HG02943 (cell line): ENCODE results near the gene SLC4A1AP.

Experiments used
- ATAC-seq: cut with Tn5 transposase; IDR thresholded peaks from one replicate; pipeline ENCODE4 v1.9.1; 2021; ENCODE audit warnings: mild to moderate bottlenecking, low read depth, moderate library complexity; ENCODE audit not compliant: unreplicated experiment

SLC4A1AP gene

GRCh38 chr2:27717070-27717795 lies 53.5 kb downstream of the SLC4A1AP start:
- ATAC-seq, result no peak

DNA sequence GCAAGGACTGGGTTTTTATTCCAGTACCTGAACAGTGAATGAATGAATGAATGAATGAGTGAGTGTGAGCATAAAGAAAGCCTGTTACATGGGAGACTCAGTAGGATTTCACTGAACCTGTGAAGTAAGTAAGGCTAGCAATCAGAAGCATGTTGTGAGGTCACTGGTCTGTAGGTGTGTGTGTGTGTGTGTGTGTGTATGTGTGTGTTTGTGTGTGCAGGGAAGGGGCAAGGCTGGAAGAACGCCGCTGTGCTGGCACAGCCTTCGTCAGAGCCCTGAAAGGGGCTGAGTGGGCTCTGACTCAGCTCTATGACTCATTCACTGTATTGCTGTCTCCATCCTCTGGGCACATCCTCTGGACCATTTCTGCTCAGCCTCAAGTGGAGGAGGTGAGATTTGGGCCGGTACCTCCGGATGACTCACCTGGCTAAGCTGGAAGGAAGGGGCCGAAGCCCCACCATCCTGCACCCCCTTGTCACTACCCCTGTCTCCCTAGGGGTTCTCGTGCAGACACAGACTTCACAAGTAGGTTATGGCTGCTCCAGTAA lies 56.4 kb downstream of the SLC4A1AP start:
- no peak for ATAC-seq

DNA sequence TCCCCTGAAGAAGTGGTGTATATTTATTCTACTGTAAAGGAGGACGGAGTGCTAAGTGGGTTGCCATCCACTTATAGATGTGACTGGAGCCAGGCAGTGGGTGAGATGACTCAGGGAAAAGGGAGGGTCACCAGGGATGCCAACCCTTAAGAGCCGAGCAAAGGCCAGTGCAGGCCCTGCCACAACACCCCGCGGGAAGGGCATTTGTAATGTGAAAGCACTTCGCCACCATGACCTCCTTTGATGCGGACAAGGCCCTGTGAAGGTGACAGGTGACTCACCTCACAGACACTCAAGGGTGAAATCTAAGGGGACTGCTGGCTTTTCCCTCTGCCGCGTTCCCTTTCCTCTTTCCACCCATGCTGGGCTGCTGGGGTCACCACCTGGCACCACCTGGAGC lies 57.6 kb downstream of the SLC4A1AP start:
- ATAC-seq, result no peak

DNA sequence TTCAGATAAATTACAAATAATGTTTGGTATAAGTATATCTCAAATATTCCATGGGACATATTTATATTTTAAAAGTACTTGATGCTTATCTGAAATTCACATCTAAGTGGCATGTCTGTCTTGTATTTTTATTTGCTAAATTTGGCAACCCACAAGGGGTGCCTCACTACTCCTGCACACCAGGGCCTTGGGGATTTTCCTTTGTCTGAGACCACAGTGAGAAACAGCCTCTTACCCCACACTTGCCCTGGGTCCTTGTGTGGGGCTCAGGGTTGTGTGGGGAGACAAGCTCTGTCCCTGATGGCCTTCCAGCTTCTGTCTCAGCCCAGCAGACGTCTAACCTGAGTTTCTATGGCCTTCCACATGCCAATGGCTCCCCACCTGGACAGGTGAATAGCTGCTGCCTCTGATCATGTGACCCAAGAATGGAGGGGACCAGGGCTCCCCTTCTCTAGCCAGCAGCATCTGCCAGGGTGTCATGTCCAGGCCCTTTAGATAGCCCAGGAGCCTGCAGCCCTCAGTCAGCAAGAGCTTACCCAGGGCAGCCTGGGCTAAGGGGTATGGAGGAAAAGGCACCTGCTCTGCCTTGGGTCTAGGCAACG lies 58.3 kb downstream of the SLC4A1AP start:
- no peak for ATAC-seq

GRCh38 chr2:27723372-27724144 lies 59.9 kb downstream of the SLC4A1AP start:
- no peak for ATAC-seq

DNA sequence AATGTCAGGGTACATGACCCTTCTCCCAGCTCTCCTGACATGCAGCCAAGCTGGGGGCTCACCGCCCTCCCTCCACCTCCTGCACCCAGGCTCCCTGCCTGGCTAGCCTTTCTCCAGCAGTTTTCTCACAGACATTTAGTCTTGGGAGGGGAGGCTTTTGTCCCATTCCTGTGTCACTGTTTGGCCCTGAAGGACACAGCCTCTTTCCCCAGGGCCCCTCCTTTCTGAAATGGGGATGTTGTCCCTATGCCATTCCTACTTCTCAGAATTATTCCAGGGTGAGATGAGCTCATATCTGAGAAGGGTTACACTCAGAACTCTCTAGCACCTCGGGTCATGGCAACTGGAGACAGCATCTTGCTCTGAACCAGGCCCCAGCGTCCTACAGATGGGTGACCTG lies 60.5 kb downstream of the SLC4A1AP start:
- no peak for ATAC-seq

- no peak for ATAC-seq
Observed at GRCh38 chr2:27724905-27725701, 61.4 kb downstream of the SLC4A1AP start.

DNA sequence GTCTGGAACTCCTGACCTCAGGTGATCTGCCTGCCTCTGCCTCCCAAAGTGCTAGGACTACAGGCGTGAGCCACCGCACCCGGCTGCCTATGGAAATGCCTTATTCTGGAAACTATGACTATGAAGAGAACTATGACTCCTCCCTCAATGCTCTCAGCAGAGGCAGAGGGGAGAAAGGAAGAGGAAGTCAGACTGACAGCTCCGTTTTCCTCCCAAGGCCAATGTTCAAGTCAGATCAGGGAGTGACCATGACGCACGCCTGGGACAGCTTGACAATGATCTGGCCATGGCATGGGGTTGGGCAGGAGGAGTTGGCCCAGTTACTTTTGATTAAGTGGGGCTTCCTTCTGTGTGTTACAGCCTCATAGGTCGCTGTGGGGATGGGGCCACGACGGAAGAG lies 63.6 kb downstream of the SLC4A1AP start:
- ATAC-seq, result no peak

GRCh38 chr2:27728081-27728858 lies 64.6 kb downstream of the SLC4A1AP start:
- no peak for ATAC-seq

DNA sequence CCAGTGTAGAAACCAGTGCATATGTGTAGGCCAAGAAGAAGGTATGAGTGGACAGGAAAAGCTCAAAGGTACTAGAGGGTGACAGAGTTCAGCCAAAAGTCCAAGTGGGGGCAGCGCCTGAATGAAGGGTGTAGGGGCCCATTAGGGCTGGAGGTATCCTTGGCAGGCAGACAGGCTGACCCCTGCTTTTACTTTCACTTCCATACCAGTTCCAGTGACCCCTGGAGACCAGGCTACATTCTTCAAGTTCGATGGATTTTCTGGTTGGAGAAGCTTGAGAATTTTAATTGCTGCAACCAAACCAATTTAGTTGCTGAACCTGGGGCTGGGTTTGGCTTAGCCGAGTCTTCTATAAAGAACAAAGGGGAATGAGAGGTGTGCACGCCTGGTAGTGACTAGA lies 65.5 kb downstream of the SLC4A1AP start:
- no peak for ATAC-seq

DNA sequence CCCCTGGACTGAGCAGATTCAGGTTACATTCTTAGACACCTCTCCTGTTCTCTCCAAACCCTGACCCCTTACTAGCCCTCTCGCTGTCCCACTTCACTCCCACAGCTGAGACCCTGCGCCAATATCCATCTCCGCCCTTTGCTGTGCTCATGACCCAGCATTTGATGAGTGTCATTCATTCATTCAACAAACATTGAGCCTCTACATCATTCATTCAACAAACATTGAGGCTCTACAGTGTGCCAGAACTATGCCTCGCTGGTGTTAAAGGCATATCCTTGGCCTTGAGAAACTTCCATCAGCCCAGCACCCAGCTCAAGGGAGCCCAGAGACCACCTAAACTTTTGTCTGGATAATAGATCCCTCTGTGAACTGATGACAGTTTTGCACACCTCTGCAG lies 65.9 kb downstream of the SLC4A1AP start:
- ATAC-seq, result no peak

DNA sequence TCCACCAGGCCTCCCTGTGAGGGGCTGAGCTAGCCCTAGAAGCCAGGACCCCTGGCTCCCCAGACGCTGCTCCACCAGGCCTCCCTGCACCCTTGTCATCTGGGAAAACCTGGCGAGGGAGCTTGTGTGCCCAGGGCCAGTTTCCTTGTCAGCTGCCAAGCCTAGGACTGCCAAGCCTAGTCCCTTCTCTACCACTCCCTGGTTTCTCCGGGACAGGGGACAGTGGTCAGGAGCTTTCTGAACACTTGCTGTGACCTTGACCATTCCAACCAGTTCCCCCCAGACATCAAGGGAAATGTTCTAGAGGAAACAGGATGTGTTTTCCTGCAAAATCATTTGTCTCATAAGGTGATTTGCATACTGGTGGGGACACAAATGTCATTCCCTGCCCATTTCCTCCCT lies 66.6 kb downstream of the SLC4A1AP start:
- no peak for ATAC-seq

- no peak for ATAC-seq
Observed at GRCh38 chr2:27730980-27731691, 67.4 kb downstream of the SLC4A1AP start.

DNA sequence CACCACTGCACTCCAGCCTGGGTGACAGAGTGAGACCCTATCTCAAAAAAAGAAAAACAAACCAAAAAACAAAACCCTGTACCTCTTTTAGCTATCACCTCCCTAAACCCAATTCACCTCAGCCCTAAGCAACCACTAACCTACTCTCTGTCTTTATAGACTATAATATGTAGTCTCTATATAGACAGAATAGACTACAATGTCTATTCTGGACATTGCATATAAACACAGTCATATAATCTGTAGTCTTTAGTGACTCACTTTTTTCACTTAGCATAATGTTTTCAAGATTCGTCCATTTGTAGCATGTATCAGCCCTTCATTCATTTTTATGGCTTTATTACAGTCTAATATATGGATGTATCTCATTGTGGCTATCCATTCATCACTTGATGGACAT lies 70.6 kb downstream of the SLC4A1AP start:
- ATAC-seq, result no peak

- no peak for ATAC-seq
Observed at GRCh38 chr2:27735263-27735904, 71.7 kb downstream of the SLC4A1AP start.

GRCh38 chr2:27736031-27736889 lies 72.6 kb downstream of the SLC4A1AP start:
- ATAC-seq, result no peak

GRCh38 chr2:27736890-27737204 lies 73.2 kb downstream of the SLC4A1AP start:
- no peak for ATAC-seq
